A549 (cell line): ENCODE data around the gene CAPZA1. TPM values are rescaled to one million over a fixed set of nuclear protein-coding genes. Genes with fewer than 3 reads are reported as not detected.
A peak's percentile ranks its signal among the peaks of the same experiment; 100 is the strongest.

Source experiments
- ATAC-seq, 2 experiments: fragments of 200-7000 bp in 1 of 2; fragments of >200 bp in 1 of 2; cut with Nextera tagmentation in 1 of 2; cut with Tn5 transposase in 1 of 2; 3 replicates each; pipeline versions ENCODE4 v1.8.0 to v1.9.1; 2018 to 2020; ENCODE audit warnings: mild to moderate bottlenecking in 1 of 2, moderate library complexity in 1 of 2
- CTCF ChIA-PET: fragments of 300-600 bp; sonication (Branson Sonifier 250); formaldehyde crosslinking; extraction: SDS; loops from one replicate; lab custom pipeline; 2021; ENCODE audit warnings: antibody characterized with exemption, inconsistent platforms; lab: Yijun Ruan, JAX
- POLR2A ChIA-PET: fragments of 350-600 bp; formaldehyde crosslinking; extraction: SDS; loops from one replicate; lab custom pipeline; 2021; ENCODE audit warnings: antibody characterized with exemption, inconsistent platforms; lab: Yijun Ruan, JAX
- DNase-seq, 2 experiments: peaks; one replicate each; pipeline versions ENCODE4 v3.0.0 to v3.0.0-alpha.2; 2011 to 2016; ENCODE audit warnings: low read depth in 1 of 2, low spot score in 1 of 2
- FAIRE-seq: peaks from 2 replicates; lab custom pipeline; 2011; peaks lifted over from hg19 to GRCh38; lab: Jason Lieb, UNC
- H3K27ac ChIP-seq, 2 experiments: fragments of >200 bp; sonication (Bioruptor Twin); formaldehyde crosslinking; 3 replicates each; pipeline ENCODE4 v1.5.1; 2016 to 2017
- H3K4me1 ChIP-seq: fragments of >200 bp; sonication (Bioruptor Twin); formaldehyde crosslinking; 3 replicates; pipeline ENCODE4 v1.6.1; 2016
- H3K4me2 ChIP-seq: fragments of >200 bp; sonication (Bioruptor Twin); formaldehyde crosslinking; 3 replicates; pipeline ENCODE4 v1.6.1; 2016
- H3K4me3 ChIP-seq: fragments of >200 bp; sonication (Bioruptor Twin); formaldehyde crosslinking; 3 replicates; pipeline ENCODE4 v1.5.1; 2016
- H3K9me3 ChIP-seq: fragments of >200 bp; sonication (Bioruptor Twin); formaldehyde crosslinking; 3 replicates; pipeline ENCODE4 v1.6.1; 2016
- BCL3 ChIP-seq: fragments of >200 bp; sonication (Bioruptor Twin); formaldehyde crosslinking; IDR thresholded peaks from 3 replicates; pipeline ENCODE4 v1.6.1; 2016
- BHLHE40 ChIP-seq: IDR thresholded peaks from 2 replicates; pipeline ENCODE4 v1.6.1; 2012; ENCODE audit warnings: low read depth, low read length, inconsistent platforms
- CBX2 ChIP-seq: fragments of 200-600 bp; sonication (generic); IDR thresholded peaks from 2 replicates; pipeline ENCODE4 v1.6.1; 2016; ENCODE audit warnings: low read depth, mild to moderate bottlenecking, borderline replicate concordance
- CEBPB ChIP-seq, 2 experiments: fragments of >200 bp in 1 of 2; sonication (Bioruptor Twin) in 1 of 2; formaldehyde crosslinking in 1 of 2; IDR thresholded peaks; 2 replicates each; pipeline ENCODE4 v1.6.1; 2012 to 2016
- EHF ChIP-seq: fragments of 250-450 bp; sonication (Bioruptor Pico); IDR thresholded peaks from 2 replicates; pipeline ENCODE4 v1.5.0; 2020; ENCODE audit warnings: mild to moderate bottlenecking
- FOSL2 ChIP-seq, 2 experiments: fragments of 450-650 bp in 1 of 2; fragments of >200 bp in 1 of 2; sonication (Bioruptor Twin) in 1 of 2; formaldehyde crosslinking; IDR thresholded peaks; 2 replicates each; pipeline versions ENCODE4 v1.5.0 to v1.6.1; 2016 to 2020; ENCODE audit warnings: mild to moderate bottlenecking in 1 of 2, moderate library complexity in 1 of 2
- FOXS1 ChIP-seq: fragments of 250-450 bp; sonication (Bioruptor Pico); IDR thresholded peaks from 2 replicates; pipeline ENCODE4 v1.5.0; 2020; ENCODE audit warnings: mild to moderate bottlenecking, moderate library complexity
- GATA3 ChIP-seq: IDR thresholded peaks from 2 replicates; pipeline ENCODE4 v1.6.1; 2012; ENCODE audit warnings: borderline replicate concordance
- HDAC2 ChIP-seq: fragments of 200-600 bp; sonication (generic); IDR thresholded peaks from 2 replicates; pipeline ENCODE4 v1.6.1; 2016
- HEYL ChIP-seq: fragments of 250-450 bp; sonication (Bioruptor Pico); IDR thresholded peaks from 2 replicates; pipeline ENCODE4 v1.8.0; 2021; ENCODE audit warnings: mild to moderate bottlenecking, moderate library complexity
- HMGXB4 ChIP-seq: fragments of 250-450 bp; sonication (Bioruptor Pico); IDR thresholded peaks from 2 replicates; pipeline ENCODE4 v1.5.0; 2021; ENCODE audit warnings: mild to moderate bottlenecking, moderate library complexity, borderline replicate concordance
- HOXB5 ChIP-seq: fragments of 250-450 bp; sonication (Bioruptor Pico); IDR thresholded peaks from 2 replicates; pipeline ENCODE4 v1.5.0; 2020; ENCODE audit warnings: mild to moderate bottlenecking, moderate library complexity
- JUN ChIP-seq, 2 experiments: fragments of >200 bp; sonication (Bioruptor Twin); formaldehyde crosslinking; IDR thresholded peaks; 2 replicates in 1 of 2; 3 replicates in 1 of 2; pipeline ENCODE4 v1.6.1; 2016 to 2017
- KDM1A ChIP-seq: fragments of 200-600 bp; sonication (generic); IDR thresholded peaks from 2 replicates; pipeline ENCODE4 v1.6.1; 2016; ENCODE audit warnings: low read depth, mild to moderate bottlenecking
- KDM5A ChIP-seq: fragments of 200-600 bp; sonication (generic); IDR thresholded peaks from 2 replicates; pipeline ENCODE4 v1.6.1; 2016; ENCODE audit warnings: antibody characterized with exemption, mild to moderate bottlenecking
- MAFK ChIP-seq: fragments of 450-650 bp; IDR thresholded peaks from 2 replicates; pipeline ENCODE4 v1.6.1; 2014; ENCODE audit not compliant: partially characterized antibody
- MAX ChIP-seq: IDR thresholded peaks from 2 replicates; pipeline ENCODE4 v1.6.1; 2012
- PBX3 ChIP-seq: IDR thresholded peaks from 2 replicates; pipeline ENCODE4 v1.6.1; 2012
- POLR2AphosphoS2 ChIP-seq: conservative IDR thresholded peaks from 2 replicates; pipeline ENCODE4 v1.6.1; 2012; ENCODE audit warnings: low read length, improper control_type of control experiment, inconsistent platforms
- RAD21 ChIP-seq, 2 experiments: fragments of >200 bp in 1 of 2; sonication (Bioruptor Twin) in 1 of 2; formaldehyde crosslinking in 1 of 2; IDR thresholded peaks in 1 of 2; conservative IDR thresholded peaks in 1 of 2; 2 replicates in 1 of 2; 3 replicates in 1 of 2; pipeline ENCODE4 v1.6.1; 2012 to 2018; ENCODE audit warnings: inconsistent platforms in 1 of 2
- RCOR1 ChIP-seq: fragments of 150-350 bp; IDR thresholded peaks from 2 replicates; pipeline ENCODE4 v1.6.1; 2014; ENCODE audit warnings: antibody characterized with exemption, low read length, low read depth
- RFX5 ChIP-seq: fragments of 450-650 bp; IDR thresholded peaks from 2 replicates; pipeline ENCODE4 v1.7.1; 2014; ENCODE audit warnings: antibody characterized with exemption, mild to moderate bottlenecking, moderate library complexity
- SMC3 ChIP-seq: fragments of >200 bp; sonication (Bioruptor Twin); formaldehyde crosslinking; IDR thresholded peaks from 3 replicates; pipeline ENCODE4 v1.6.1; 2018; ENCODE audit warnings: inconsistent platforms
- ZC3H11A ChIP-seq: fragments of 450-650 bp; IDR thresholded peaks from 2 replicates; pipeline ENCODE4 v1.6.1; 2014; ENCODE audit warnings: antibody characterized with exemption, mild to moderate bottlenecking
- ZNF302 ChIP-seq: fragments of 250-450 bp; sonication (Bioruptor Pico); IDR thresholded peaks from 2 replicates; pipeline ENCODE4 v1.9.0; 2021; ENCODE audit warnings: inconsistent platforms, mild to moderate bottlenecking, moderate library complexity
- ZSCAN20 ChIP-seq: fragments of 250-450 bp; sonication (Bioruptor Pico); IDR thresholded peaks from 2 replicates; pipeline ENCODE4 v1.8.0; 2022; ENCODE audit warnings: mild to moderate bottlenecking, moderate library complexity
- WGBS: methylation state at CpG from one replicate; pipeline ENCODE4 v1.1.6; 2017; ENCODE audit errors: missing lambda C conversion rate; 5-methylcytosine and 5-hydroxymethylcytosine counted together
- polyA plus RNA-seq, 4 experiments: library from polyadenylated mRNA; depleted of rRNA in 3 of 4; stranded (reverse); fragments of >200 nt; fragmentation: RNase III in 1 of 4; extraction: RNeasy Plus Mini Kit Qiagen cat#74134 plus additional on column Dnase treatment in 1 of 4; gene quantifications; 2 replicates in 3 of 4; 3 replicates in 1 of 4; pipeline ENCODE4 v1.2.3, GENCODE V29; 2011 to 2017
- TF ChIP-seq, protein P1 (sequence below): fragments of >200 bp; sonication (Bioruptor Twin); formaldehyde crosslinking; IDR thresholded peaks from 2 replicates; pipeline ENCODE4 v1.6.1; 2016

Gene CAPZA1
- polyA plus RNA-seq, 2 of the 4 experiments (the other 2 are of a cell fraction), result 103 to 136 TPM

DNA sequence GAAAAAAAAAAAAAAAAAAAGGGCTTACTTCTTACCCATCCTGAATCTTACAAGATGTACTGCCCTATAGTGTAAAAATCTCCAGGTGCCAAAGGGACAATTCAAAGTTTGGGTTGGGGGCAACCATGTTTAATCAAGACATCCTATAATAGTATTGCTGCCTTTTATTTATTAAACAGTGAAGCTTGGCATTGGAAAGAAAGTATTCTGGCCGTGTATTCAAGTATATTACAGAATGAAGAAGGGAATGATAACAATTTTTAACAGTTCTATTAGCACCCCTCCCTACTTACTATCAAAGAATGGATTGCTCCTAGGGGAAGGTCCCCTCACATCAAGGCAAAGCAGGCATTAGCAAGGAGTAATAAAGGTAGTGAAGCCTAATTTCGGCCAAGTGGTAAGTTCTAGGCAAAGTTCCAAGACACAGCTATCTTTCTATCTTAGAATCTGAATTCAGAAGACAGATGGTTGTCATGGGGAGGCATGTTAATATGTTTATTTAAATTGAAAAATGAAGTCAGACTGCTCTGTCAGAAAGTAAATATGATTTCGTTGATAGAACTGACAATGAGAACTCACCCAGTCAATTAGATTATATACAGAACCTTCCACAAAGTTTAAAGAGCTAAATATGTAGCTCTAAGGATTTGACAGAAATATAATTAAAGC, 25.3 kb upstream of the CAPZA1 start:
- no peaks in the 10 kb centered on the region for H3K4me1 ChIP-seq
- no peak overlapping the region for H3K27ac ChIP-seq
- ChIA-PET CTCF (interaction anchor here (1.1 kb wide), 1 partner anchor 20 kb away, joined by 3 read pairs; no protein-coding TSS in a partner anchor), POLR2A (no interaction called here)
- ATAC-seq (no peak), DNase-seq (no peak), FAIRE-seq (no peak)
- no peak for TF ChIP-seq HEYL (CRISPR knock-in tag)
- 68% methylated on average over 3 of the region's 3 CpGs for WGBS
- H3K4me3 ChIP-seq, result no peak overlapping the region
- 0 out of 3 replicates have a peak, but pooled peaks cover 4% of the 10 kb centered on the region for H3K9me3 ChIP-seq
- no peak overlapping the region for H3K4me2 ChIP-seq

DNA sequence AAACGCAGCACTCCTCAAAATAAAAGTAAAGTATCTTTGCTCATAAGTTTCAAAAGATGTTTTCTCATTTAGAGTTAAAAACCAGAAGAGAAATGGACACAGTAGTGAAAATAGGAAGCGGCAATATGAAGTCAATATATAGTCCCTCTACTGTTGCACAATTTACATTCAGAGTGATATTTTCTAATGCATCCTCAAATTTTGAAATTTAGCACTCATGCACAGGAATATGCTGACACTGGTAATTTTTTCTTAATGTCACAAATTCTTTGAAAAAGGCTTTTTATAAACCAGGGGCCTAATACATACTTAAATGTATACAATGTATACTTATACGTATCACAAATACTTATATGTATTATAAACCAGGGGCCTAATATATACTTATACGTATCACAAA, 20.2 kb upstream of the CAPZA1 start:
- ATAC-seq (no peak), DNase-seq (no peak), FAIRE-seq (no peak)
- 94% methylated on average over 4 of the region's 4 CpGs for WGBS
- H3K4me3 ChIP-seq, result no peak overlapping the region
- no peak overlapping the region for H3K4me2 ChIP-seq
- no peak for TF ChIP-seq FOXS1 (CRISPR knock-in tag)
- TF ChIP-seq MAFK, result peak; percentile 80
- TF ChIP-seq, all 56 proteins: peak for 1
- H3K9me3 ChIP-seq, result no peaks in the 10 kb centered on the region
- H3K27ac ChIP-seq, result no peak overlapping the region
- POLR2A ChIA-PET, result no interaction called here
- CTCF ChIA-PET, result no interaction called here
- H3K4me1 ChIP-seq, result no peaks in the 10 kb centered on the region

DNA sequence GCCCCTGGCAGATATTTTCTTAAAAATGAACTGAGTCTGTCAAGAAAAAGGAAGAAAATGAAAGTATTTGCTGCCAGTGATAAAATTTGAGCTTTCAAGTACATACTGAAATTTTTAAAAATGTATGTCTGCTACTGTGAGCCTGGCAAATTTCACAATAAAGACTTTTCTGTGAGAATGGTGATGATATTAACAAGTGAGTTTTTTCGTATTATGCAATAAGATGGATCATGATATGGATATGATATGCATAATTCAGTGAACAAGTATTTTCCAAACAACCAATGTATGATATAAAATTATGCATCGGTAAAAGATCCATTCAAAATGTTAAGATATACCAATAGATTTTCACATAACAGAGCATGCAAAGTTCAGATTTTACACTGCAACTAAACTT, 16.6 kb upstream of the CAPZA1 start:
- TF ChIP-seq FOSL2 (IDR thresholded peaks at IDR 0.05) (no peak), FOSL2 (CRISPR knock-in tag; IDR thresholded peaks at IDR 0.05) (no peak), POLR2AphosphoS2 (no peak), HOXB5 (CRISPR knock-in tag) (no peak), KDM5A (no peak), ZNF302 (CRISPR knock-in tag) (no peak), ZC3H11A (no peak), HMGXB4 (CRISPR knock-in tag) (no peak), JUN (IDR thresholded peaks at IDR 0.05) (no peak), MAFK (no peak), PBX3 (no peak), KDM1A (no peak), BHLHE40 (no peak), EHF (no peak), SMC3 (no peak), CBX2 (no peak)
- H3K4me2 ChIP-seq, result no peak overlapping the region
- H3K4me1 ChIP-seq, result no peaks in the 10 kb centered on the region
- no peak overlapping the region for H3K27ac ChIP-seq
- no peak for ATAC-seq
- H3K4me3 ChIP-seq, result no peak overlapping the region
- FAIRE-seq, result no peak
- ChIA-PET CTCF (no interaction called here), POLR2A (no interaction called here)
- 88% methylated on average over 2 of the region's 2 CpGs for WGBS
- no peaks in the 10 kb centered on the region for H3K9me3 ChIP-seq
- DNase-seq, result no peak

- no peaks in the 10 kb centered on the region for H3K4me1 ChIP-seq
- 90% methylated on average over 1 of the region's 1 CpG for WGBS
- CTCF ChIA-PET, result no interaction called here
- ATAC-seq (no peak), DNase-seq (no peak), FAIRE-seq (no peak)
- no peak overlapping the region for H3K4me3 ChIP-seq
- POLR2A ChIA-PET, result no interaction called here
- no peak overlapping the region for H3K27ac ChIP-seq
- no peaks in the 10 kb centered on the region for H3K9me3 ChIP-seq
- no peak overlapping the region for H3K4me2 ChIP-seq
- TF ChIP-seq BCL3 (no peak), HDAC2 (no peak), RFX5 (no peak), RAD21 (conservative IDR thresholded peaks at IDR 0.05 in 1 of 2, IDR thresholded peaks at IDR 0.05 in 1 of 2) (no peak), CEBPB (IDR thresholded peaks at IDR 0.05) (no peak), ZSCAN20 (CRISPR knock-in tag) (no peak), MAX (no peak), SMC3 (no peak), RCOR1 (no peak), FOXS1 (CRISPR knock-in tag) (no peak), POLR2AphosphoS2 (no peak), GATA3 (no peak)
- TF ChIP-seq, protein P1, sequence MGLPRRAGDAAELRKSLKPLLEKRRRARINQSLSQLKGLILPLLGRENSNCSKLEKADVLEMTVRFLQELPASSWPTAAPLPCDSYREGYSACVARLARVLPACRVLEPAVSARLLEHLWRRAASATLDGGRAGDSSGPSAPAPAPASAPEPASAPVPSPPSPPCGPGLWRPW, result no peak
These were observed 16.1 kb upstream of the CAPZA1 start for GRCh38 chr1:112603541-112603940.
